HG03039 (cell line): ENCODE data around the gene ERO1B.

ENCODE experiments used
- ATAC-seq: cut with Tn5 transposase; IDR thresholded peaks from one replicate; pipeline ENCODE4 v1.9.1; 2021; ENCODE audit warnings: mild to moderate bottlenecking, moderate library complexity; ENCODE audit not compliant: unreplicated experiment

The ERO1B gene

GRCh38 chr1:236301080-236301957, 19.6 kb upstream of the ERO1B start:
- ATAC-seq = no peak

GRCh38 chr1:236297161-236297560, 15.4 kb upstream of the ERO1B start:
- no peak for ATAC-seq

- ATAC-seq = no peak
Observed at GRCh38 chr1:236292425-236292824, 10.7 kb upstream of the ERO1B start.

- no peak for ATAC-seq
Observed at GRCh38 chr1:236289492-236290131, 7.9 kb upstream of the ERO1B start.

GRCh38 chr1:236288620-236288976, 6.8 kb upstream of the ERO1B start:
- ATAC-seq = no peak

- ATAC-seq = no peak
Observed at GRCh38 chr1:236287757-236288619, 6.2 kb upstream of the ERO1B start.

GRCh38 chr1:236287356-236287755, 5.6 kb upstream of the ERO1B start:
- ATAC-seq = no peak

GRCh38 chr1:236284291-236284721, 2.5 kb upstream of the ERO1B start:
- peak; percentile 45 for ATAC-seq

- no peak for ATAC-seq
Observed at GRCh38 chr1:236282719-236283118, 961 bp upstream of the ERO1B start.

- ATAC-seq = no peak
Observed at GRCh38 chr1:236282425-236282716, 613 bp upstream of the ERO1B start.

- peak; percentile 19 for ATAC-seq
Observed at GRCh38 chr1:236281198-236281653, 532 bp downstream of the ERO1B start.

GRCh38 chr1:236280438-236281197, 1.1 kb downstream of the ERO1B start:
- no peak for ATAC-seq

- ATAC-seq = no peak
Observed at GRCh38 chr1:236275586-236275985, 6.2 kb downstream of the ERO1B start.

GRCh38 chr1:236275061-236275460, 6.7 kb downstream of the ERO1B start:
- ATAC-seq = no peak

GRCh38 chr1:236273358-236273757, 8.4 kb downstream of the ERO1B start:
- ATAC-seq = no peak

- ATAC-seq = no peak
Observed at GRCh38 chr1:236269439-236269838, 12.3 kb downstream of the ERO1B start.

- no peak for ATAC-seq
Observed at GRCh38 chr1:236261898-236262297, 19.9 kb downstream of the ERO1B start.

GRCh38 chr1:236261033-236261432, 20.7 kb downstream of the ERO1B start:
- no peak for ATAC-seq

- ATAC-seq = no peak
Observed at GRCh38 chr1:236259043-236259442, 22.7 kb downstream of the ERO1B start.

GRCh38 chr1:236258114-236258622, 23.6 kb downstream of the ERO1B start:
- no peak for ATAC-seq

- no peak for ATAC-seq
Observed at GRCh38 chr1:236257216-236257615, 24.5 kb downstream of the ERO1B start.
